Stimulated activated CD4-positive, alpha-beta T cell treated with anti-CD3 and anti-CD28 coated beads, Interleukin-2, amount 100 ng/mL, for 48 hours (primary cell): ENCODE results near the gene PAXX.
A peak's percentile ranks its signal among the peaks of the same experiment; 100 is the strongest.

Experiments used
- DNase-seq, 2 donors: peaks; one replicate each; pipeline ENCODE4 v3.0.0-alpha.2; 2020

PAXX gene

GRCh38 chr9:136968333-136969127 is 23.7 kb upstream of the PAXX start:
- DNase-seq, result no peak

- no peak for DNase-seq
Observed at GRCh38 chr9:136969150-136969549, 23.1 kb upstream of the PAXX start.

GRCh38 chr9:136969774-136970173 is 22.4 kb upstream of the PAXX start:
- DNase-seq, result no peak

- no peak for DNase-seq
Observed at GRCh38 chr9:136970361-136970760, 21.9 kb upstream of the PAXX start.

- no peak for DNase-seq
Observed at GRCh38 chr9:136971746-136972145, 20.5 kb upstream of the PAXX start.

GRCh38 chr9:136972335-136972734 is 19.9 kb upstream of the PAXX start:
- no peak for DNase-seq

- DNase-seq, result no peak
Observed at GRCh38 chr9:136972743-136973142, 19.5 kb upstream of the PAXX start.

GRCh38 chr9:136973618-136974617 is 18.3 kb upstream of the PAXX start:
- no peak for DNase-seq

GRCh38 chr9:136974817-136975535 is 17.2 kb upstream of the PAXX start:
- no peak for DNase-seq

- peak; percentile 35 to 44 for DNase-seq
Observed at GRCh38 chr9:136975644-136976043, 16.6 kb upstream of the PAXX start.

- DNase-seq, result no peak
Observed at GRCh38 chr9:136977223-136977622, 15.0 kb upstream of the PAXX start, which contains the start of gene PTGDS. Gene PTGDS, plus strand, starts transcription at chr9:136977504. Its CDS starts 75 bp downstream, at chr9:136977579.

- DNase-seq, result no peak
Observed at GRCh38 chr9:136977649-136978072, 14.6 kb upstream of the PAXX start.

- peak; percentile 45 to 67 for DNase-seq
Observed at GRCh38 chr9:136978073-136978864, 14.0 kb upstream of the PAXX start.

- no peak for DNase-seq
Observed at GRCh38 chr9:136978865-136979544, 13.2 kb upstream of the PAXX start.

GRCh38 chr9:136979769-136980587 is 12.2 kb upstream of the PAXX start:
- no peak for DNase-seq

- DNase-seq, result no peak
Observed at GRCh38 chr9:136980669-136981478, 11.3 kb upstream of the PAXX start.

- no peak for DNase-seq
Observed at GRCh38 chr9:136981588-136982231, 10.5 kb upstream of the PAXX start.

GRCh38 chr9:136982232-136983051 is 9.8 kb upstream of the PAXX start, which contains the start of gene LCNL1:
Gene LCNL1, plus strand, starts transcription at chr9:136982993. Its CDS starts 594 bp downstream, at chr9:136983587.
- no peak for DNase-seq
